Measurements from ENCODE around the gene AKTIP.

DNA sequence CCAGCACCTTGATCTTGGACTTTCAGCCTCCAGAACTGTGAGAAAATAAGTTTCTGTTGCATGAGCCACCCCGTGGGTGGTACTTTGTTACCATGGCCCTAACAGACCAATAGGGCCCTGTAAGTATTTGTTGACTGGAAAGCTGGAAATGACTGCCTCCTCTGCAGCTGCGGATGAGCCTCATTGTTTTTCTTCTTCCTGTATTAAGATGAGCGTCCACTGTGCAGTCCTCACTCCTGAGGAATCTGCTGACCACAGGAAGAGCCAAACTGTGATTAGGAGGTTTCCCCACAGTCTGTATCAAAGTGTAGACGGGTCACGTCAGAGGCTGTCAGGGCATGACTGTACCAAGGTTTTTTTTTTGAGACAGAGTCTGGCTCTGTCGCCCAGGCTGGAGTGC is 12.2 kb upstream of the AKTIP start:
- TF ChIP-seq, protein P1, sequence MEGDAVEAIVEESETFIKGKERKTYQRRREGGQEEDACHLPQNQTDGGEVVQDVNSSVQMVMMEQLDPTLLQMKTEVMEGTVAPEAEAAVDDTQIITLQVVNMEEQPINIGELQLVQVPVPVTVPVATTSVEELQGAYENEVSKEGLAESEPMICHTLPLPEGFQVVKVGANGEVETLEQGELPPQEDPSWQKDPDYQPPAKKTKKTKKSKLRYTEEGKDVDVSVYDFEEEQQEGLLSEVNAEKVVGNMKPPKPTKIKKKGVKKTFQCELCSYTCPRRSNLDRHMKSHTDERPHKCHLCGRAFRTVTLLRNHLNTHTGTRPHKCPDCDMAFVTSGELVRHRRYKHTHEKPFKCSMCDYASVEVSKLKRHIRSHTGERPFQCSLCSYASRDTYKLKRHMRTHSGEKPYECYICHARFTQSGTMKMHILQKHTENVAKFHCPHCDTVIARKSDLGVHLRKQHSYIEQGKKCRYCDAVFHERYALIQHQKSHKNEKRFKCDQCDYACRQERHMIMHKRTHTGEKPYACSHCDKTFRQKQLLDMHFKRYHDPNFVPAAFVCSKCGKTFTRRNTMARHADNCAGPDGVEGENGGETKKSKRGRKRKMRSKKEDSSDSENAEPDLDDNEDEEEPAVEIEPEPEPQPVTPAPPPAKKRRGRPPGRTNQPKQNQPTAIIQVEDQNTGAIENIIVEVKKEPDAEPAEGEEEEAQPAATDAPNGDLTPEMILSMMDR (IDR thresholded peaks at IDR 0.05): no peak
- no peak for TF ChIP-seq POLR2AphosphoS5 (IDR thresholded peaks at IDR 0.05)

All from stomach (tissue), 4 donors.